GM18502 (cell line): Measurements from ENCODE around the gene NHEJ1.
A peak's percentile ranks its signal among the peaks of the same experiment; 100 is the strongest.

Experiments used
- ATAC-seq: cut with Tn5 transposase; IDR thresholded peaks from one replicate; pipeline ENCODE4 v1.9.1; 2021; ENCODE audit warnings: mild to moderate bottlenecking; ENCODE audit not compliant: unreplicated experiment, poor library complexity

The NHEJ1 gene

GRCh38 chr2:219183151-219183772 is 22.6 kb upstream of the NHEJ1 start:
- no peak for ATAC-seq

DNA sequence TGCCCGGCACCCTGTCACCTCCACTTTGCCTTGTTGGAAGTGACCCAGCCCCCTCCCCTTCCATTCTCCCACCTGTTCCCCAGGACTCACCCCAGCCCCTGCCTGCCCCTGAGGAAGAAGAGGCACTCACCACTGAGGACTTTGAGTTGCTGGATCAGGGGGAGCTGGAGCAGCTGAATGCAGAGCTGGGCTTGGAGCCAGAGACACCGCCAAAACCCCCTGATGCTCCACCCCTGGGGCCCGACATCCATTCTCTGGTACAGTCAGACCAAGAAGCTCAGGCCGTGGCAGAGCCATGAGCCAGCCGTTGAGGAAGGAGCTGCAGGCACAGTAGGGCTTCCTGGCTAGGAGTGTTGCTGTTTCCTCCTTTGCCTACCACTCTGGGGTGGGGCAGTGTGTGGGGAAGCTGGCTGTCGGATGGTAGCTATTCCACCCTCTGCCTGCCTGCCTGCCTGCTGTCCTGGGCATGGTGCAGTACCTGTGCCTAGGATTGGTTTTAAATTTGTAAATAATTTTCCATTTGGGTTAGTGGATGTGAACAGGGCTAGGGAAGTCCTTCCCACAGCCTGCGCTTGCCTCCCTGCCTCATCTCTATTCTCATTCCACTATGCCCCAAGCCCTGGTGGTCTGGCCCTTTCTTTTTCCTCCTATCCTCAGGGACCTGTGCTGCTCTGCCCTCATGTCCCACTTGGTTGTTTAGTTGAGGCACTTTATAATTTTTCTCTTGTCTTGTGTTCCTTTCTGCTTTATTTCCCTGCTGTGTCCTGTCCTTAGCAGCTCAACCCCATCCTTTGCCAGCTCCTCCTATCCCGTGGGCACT is 21.9 kb upstream of the NHEJ1 start:
- no peak for ATAC-seq

DNA sequence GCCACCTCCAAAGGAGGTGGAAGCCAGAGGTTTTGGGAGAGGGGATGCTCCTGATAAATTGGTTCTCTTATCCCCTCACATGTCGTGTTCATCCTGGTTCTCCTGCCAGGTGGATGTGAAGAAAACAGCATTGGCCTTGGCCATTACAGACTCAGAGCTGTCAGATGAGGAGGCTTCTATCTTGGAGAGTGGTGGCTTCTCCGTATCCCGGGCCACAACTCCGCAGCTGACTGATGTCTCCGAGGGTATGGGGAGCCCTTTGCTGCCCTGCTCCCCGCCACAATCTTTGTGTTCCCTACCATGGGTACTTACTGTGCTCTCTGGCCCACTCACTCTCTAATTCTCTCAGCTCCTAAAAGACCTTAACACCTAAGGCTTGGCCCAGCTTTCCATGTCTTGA is 20.9 kb upstream of the NHEJ1 start:
- no peak for ATAC-seq

- ATAC-seq: no peak
These were observed 20.3 kb upstream of the NHEJ1 start for GRCh38 chr2:219180961-219181360.

DNA sequence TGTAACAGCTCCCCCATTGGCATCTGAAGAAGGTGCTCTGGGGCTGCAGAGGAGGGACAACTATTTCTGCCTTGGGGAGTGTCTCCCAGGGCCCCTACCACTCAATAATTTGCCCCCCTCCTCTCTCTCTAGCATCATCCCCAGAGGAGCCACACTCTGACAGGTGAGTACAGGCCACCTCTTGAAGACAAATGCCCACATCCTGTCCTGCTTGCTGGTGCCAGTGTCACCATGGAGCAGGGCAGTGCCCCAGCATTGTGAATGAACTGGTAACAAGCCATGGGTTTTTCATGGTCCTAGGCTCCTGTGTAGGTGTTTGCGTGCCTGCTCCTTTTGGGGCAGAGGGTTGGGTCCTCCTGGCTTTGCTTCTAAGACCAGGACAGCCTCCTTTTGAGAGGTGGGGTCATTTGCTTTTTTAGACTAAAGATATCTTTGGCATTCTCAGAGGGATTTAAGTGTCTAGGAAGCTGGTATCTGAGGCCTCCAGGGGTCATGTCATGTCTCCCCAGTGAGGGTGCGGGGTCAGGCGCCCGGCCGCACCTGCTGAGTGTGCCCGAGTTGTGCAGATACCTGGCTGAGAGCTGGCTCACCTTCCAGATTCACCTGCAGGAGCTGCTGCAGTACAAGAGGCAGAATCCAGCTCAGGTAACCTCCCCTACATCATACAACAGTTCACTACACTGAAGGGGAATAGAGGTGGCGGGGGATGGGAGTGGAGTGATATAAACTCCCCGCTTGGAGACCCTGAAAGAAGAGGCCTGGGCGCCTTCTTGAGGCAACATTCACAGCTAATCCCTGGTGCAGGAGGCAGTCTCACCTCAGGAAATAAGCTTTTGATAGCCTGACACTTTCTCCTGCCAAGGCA is 19.2 kb upstream of the NHEJ1 start:
- no peak for ATAC-seq

DNA sequence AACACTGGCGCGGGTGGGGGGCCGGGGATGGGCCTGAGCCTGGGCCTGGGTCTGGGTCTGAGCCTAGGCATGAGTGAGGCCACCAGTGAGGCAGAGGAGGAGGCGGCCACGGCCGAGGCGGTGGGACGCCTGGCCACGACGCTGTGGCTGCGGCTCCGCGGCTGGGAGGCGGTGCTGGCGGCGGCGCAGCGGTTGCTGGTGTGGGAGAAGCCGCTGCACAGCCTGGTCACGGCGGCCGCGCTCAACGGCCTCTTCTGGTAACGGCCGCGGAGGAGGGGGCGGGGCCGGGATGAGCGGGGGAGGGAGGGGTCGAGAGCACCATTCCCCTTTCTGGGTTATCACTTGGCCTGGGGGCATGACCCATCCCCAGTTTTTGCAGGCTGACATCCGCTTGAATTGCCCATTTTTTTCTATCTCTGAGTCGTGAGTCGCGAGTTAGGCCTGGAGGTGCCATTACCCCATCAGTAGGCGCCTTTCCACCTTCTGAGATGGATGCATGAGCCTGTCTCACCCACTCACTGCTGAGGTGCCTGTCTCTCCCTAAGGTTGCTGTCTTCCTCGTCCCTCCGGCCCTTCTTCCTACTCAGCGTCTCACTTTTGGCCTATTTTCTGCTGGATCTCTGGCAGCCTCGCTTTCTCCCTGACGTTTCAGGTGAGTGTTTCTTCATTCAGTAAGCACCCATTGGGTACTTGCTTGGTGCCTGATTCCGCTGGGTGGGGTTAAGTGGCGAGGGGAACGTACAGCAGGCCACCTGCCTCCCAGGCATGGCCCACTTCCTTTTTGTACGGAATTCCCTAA is 18.0 kb upstream of the NHEJ1 start:
- peak; percentile 10 for ATAC-seq

DNA sequence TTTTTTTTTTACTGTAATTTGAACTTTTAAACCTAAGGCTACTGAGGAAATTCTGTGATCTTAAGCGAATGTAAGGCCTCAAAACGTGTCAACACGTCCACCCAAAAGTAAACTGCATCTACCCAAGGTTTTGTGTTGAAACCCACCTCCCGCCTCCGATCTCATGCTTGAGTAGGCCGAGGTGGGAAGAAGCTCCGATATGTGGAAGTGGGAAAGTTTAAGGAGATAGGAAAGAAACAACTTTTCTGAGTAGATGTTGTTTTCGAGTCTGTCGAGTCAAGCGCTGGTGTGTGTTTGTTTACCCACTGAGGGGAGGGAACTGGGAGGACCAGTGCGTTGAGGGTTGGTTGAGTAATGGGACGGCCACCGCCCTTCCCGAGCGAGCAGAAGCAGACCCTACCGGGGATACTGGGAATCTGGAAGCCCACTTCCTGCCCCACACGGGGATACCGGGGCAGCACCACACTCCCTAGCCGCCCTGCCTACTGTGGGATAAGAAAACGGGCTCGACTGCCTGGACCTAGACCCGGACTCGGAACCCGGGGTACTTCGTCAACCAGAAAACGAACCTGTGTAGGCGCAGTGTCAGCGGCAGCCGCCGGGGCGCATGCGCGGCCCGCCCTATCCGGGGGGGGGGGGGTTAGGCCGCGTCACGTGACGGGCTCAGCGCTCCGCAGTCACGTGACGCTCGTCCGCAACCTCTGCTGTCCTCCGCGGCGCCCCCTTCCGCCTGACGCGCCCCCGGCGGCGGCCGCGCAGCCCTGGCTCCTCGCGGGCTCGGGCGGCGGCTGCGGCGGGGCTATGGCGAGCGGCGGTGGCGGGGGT is 17.1 kb upstream of the NHEJ1 start, which contains the start of gene RETREG2:
Gene RETREG2, plus strand, starts transcription at position 724 of the 825 bp plus-strand sequence. Its CDS starts 78 bp downstream, at position 802.
- ATAC-seq: peak; percentile 53

GRCh38 chr2:219176818-219177551 is 16.4 kb upstream of the NHEJ1 start, which contains the start of gene CNPPD1:
Gene CNPPD1, minus strand, starts transcription at chr2:219176925. Its CDS starts 97 bp downstream, at chr2:219176828.
- ATAC-seq: peak; percentile 68

DNA sequence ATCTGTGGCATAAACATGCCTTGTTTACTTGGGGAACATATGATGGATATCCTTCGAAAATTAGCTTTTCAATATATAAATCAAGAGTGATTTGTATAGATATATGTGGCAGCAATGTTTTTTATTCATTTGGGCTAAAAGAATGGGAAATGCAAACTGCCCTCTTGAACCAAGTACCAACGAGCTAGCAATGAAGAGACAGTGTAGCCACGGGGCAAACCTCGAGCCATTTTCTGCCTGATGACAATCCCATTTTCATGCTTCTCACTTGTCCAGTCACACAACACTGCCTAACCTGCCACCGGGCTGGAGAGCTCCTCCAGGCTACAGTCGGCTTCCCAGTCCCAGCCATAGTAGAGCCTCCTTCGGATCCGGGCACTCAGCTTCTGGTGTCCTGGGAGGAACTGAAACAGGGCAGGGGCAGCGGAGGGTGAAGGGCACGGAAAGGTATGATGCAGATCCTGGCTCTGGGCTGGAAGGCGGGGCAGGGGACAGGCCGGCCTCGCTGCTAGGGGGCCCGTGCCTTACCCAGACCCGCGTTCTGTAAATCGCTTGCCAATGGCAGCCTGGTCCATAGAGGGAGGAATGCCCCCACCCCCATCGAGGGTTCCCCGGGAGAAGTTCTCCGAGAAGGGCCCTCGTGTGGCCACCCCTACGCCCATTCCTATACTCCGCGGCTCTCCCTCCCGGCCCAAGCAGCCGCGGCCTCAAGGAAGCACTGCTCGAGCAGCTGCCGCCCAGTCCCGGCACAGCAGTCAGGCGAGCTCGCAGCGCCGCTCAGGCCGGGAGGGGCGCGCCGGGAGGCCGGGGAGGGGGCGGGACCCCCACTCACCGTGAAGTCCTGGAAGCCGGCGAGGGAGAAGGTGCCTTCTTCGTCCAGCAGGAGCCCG is 15.6 kb upstream of the NHEJ1 start:
- ATAC-seq: peak; percentile 29

GRCh38 chr2:219175486-219175885 is 14.9 kb upstream of the NHEJ1 start:
- ATAC-seq: no peak

DNA sequence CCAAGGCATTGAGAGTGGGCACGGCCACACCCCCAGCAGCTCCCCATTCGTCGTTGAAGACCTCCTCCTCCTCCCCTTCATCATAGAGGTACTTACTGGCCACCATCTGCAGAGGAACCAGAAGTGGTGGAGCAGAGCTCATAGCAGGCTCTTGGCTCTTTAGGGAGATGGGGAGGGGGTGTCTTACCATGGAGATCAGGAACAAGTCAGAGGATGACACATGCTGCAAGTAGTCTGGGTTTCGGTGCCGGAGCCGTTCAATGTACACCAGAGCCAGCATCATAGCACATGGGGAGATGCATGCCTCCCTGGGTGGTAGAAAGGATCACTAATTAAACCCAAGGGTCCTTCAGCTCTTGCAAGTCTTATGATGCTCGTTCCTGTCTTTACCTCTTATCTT is 14.2 kb upstream of the NHEJ1 start:
- ATAC-seq: no peak

DNA sequence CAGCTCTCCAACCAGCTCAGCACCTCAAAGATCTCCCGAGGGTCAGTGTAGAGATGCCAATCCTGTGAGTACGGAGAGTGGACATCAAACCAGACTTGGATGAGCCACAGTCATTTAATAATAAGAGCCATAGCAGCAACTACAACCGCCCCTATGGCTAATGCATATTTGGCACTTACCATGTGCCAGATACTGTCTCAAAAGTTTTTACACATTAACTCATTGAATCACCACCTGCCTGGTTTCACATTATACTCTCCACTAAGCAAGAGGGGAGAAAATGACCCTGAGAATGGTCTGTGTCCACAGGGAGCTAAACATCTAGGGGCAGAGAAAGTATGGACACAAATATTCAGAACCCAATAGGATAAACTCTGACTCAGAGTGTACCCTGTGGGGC is 13.5 kb upstream of the NHEJ1 start:
- ATAC-seq: no peak

DNA sequence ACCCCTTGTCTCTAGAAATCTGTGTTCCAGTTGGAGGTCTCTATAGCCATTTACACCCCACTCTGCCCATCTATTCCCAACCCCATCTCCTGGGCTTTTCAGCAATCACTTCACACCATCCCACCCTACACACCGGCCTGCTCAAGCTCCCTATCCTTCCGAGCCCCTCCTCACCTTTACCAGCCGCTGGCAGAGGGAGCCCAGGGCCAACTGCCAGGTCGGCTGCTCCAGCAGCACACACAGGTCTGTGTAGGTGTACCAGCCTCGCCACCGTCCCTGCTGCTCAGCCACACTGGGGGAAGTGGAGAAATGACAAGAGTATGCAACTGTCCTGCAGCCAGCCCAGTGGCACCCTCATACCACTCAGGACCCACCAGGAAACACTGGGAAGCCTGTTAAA is 12.6 kb upstream of the NHEJ1 start:
- no peak for ATAC-seq

DNA sequence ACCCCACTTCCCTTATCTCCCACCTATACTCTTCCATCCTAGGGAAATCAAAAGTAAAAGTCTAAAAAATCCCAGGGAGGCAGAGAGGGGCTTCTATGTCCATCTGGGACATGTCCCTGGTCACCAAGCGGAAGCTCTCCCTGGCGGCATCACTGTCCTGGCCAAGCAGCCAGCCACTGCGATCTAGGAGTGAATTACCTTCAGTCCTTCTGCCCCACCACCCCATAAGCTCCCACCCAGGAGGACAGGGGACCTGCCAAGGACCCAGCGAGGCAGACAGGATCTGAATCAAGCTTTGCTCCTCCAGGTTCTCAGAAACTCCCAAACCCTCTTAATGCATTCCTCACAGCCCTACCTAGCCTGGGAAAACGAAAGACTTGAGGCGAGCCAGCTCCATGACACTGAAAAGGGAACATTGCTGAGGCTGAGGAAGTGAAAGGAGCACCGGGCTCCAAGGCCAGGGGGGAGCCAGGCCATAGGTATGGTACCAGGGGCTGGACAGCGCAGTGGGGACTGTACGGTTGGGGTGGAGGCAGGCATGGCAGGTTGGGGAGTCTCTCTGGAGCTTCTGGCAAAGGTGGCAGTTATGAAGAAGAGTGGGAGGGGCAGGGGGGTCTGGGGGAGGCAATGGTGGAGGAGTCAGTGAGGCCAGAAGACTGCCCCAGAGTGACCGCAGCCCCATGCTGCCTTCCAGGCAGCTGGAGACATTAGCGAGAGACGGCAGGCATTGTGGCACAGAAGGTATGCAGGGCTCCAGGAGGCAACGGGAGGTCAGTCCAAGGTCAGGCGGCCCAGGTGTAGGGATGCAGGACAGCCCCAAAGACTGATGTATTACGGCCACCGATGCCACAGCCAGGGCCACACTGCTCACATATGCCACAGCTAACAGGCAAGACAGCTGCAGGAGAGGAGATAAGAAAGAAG is 11.9 kb upstream of the NHEJ1 start:
- ATAC-seq: no peak

DNA sequence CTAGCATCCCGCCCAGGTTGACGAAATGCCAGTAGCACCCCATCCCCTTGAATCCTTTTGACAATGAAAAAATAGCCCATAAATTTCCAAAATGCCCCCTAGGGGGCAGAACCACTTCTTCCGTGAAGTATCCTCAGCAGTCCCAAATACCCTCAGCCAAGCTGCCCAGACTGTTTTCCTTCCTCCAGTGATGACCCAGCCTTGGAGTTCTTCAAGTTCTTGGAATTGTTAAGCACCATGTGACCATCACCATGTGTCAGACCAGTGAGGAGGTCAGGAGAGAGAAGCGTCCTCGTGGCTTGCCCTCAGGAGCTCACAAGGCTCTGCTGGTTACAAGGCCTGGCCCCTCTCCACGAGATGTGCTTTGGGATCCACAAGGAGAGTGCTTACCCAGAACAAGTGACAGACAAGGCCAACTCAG is 10.6 kb upstream of the NHEJ1 start:
- no peak for ATAC-seq

DNA sequence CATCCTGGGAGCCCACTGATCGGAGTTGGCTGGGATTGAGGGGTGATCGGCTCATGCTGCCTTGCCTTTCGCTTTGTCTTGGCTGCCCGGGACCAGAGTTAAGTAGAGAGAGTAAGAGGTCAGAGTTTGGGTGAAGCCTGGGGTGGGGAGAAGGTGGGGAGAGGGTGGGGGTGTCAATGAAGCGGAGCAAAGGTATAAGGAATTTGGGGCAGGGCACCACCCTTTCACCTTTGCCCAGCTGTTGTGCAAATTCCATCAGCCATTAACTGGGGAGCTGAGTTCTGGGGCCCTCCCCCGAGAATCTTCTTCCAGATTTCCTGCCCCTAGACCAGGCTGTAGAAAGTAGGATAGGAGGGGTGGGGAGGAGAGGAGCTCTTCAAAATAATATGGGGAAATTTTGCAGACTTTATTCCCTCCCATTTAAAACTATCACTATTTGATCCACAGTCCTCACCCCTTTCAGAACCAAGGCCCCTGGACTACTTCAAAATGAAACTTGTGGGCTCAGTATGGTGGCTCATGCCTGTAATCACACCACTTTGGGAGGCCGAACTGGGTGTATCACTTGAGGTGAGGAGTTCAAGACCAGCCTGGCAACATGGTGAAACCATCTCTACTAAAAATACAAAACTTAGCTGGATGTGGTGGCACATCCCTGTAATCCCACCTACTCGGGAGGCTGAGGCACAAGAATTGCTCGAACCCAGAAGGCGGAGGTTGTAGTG is 9.5 kb upstream of the NHEJ1 start, which contains the start of gene SLC23A3:
Gene SLC23A3, minus strand, starts transcription at position 100 of the 725 bp plus-strand sequence. Its CDS starts 45 bp downstream, at position 55.
- ATAC-seq: no peak
